NCI-H1105 treated with DMSO at 0.1 percent for 48 hours (cell line): ENCODE measurements around the gene MCAT.
A peak's percentile ranks its signal among the peaks of the same experiment; 100 is the strongest.

Source experiments
- DNase-seq: peaks from one replicate; lab custom pipeline; 2025; lab: John Stamatoyannopoulos, UW

The MCAT gene

GRCh38 chr22:43142880-43143562 lies at the start of gene MCAT:
Gene MCAT (minus strand): TSS chr22:43143398. CDS start chr22:43143348, 50 bp downstream.
- peak; percentile 71 for DNase-seq

- no peak for DNase-seq
These were observed 48.6 kb upstream of the MCAT start for GRCh38 chr22:43191831-43192230.

- no peak for DNase-seq
These were observed 45.8 kb upstream of the MCAT start for GRCh38 chr22:43188829-43189545.

- peak; percentile 92 for DNase-seq
These were observed 44.2 kb upstream of the MCAT start for GRCh38 chr22:43187171-43188099.

- DNase-seq = peak; percentile 12
These were observed 43.3 kb upstream of the MCAT start, which contains the start of gene TTLL12 for GRCh38 chr22:43186272-43187170. Gene TTLL12 (minus strand): TSS chr22:43187134. CDS start chr22:43187069, 65 bp downstream.

- DNase-seq = peak; percentile 70
These were observed 42.7 kb upstream of the MCAT start for GRCh38 chr22:43185860-43186261.

GRCh38 chr22:43183496-43184277 lies 40.5 kb upstream of the MCAT start:
- DNase-seq = no peak

GRCh38 chr22:43182726-43183125 lies 39.5 kb upstream of the MCAT start:
- no peak for DNase-seq

- DNase-seq = no peak
These were observed 38.9 kb upstream of the MCAT start for GRCh38 chr22:43182118-43182517.

- DNase-seq = no peak
These were observed 38.3 kb upstream of the MCAT start for GRCh38 chr22:43181321-43182076.

GRCh38 chr22:43180670-43181069 lies 37.5 kb upstream of the MCAT start:
- DNase-seq = no peak

- no peak for DNase-seq
These were observed 36.7 kb upstream of the MCAT start for GRCh38 chr22:43179911-43180195.

GRCh38 chr22:43179146-43179910 lies 36.1 kb upstream of the MCAT start:
- no peak for DNase-seq

GRCh38 chr22:43177479-43177878 lies 34.3 kb upstream of the MCAT start:
- DNase-seq = no peak

- DNase-seq = no peak
These were observed 32.9 kb upstream of the MCAT start for GRCh38 chr22:43176090-43176489.

GRCh38 chr22:43174941-43175531 lies 31.8 kb upstream of the MCAT start:
- DNase-seq = no peak

GRCh38 chr22:43173976-43174720 lies 30.9 kb upstream of the MCAT start:
- DNase-seq = no peak

- no peak for DNase-seq
These were observed 30.4 kb upstream of the MCAT start for GRCh38 chr22:43173566-43173965.
